GM19035 (cell line): Measurements from ENCODE around the gene BRAP.
"Not testable (repeated sequence)": the region's sequence is repeated elsewhere in the genome, so short reads cannot be mapped to it uniquely, and the experiment has no call there.

Experiments
- ATAC-seq: cut with Tn5 transposase; IDR thresholded peaks from one replicate; pipeline ENCODE4 v1.9.1; 2021; ENCODE audit not compliant: unreplicated experiment

The BRAP gene

GRCh38 chr12:111677186-111677585, 8.6 kb downstream of the BRAP start:
- ATAC-seq: no peak

- no peak for ATAC-seq
Measured at GRCh38 chr12:111673503-111673902, 12.3 kb downstream of the BRAP start.

GRCh38 chr12:111672822-111673381, 12.9 kb downstream of the BRAP start:
- no peak for ATAC-seq

GRCh38 chr12:111664961-111665865, 20.5 kb downstream of the BRAP start:
- no peak for ATAC-seq

GRCh38 chr12:111664499-111664898, 21.3 kb downstream of the BRAP start:
- ATAC-seq: no peak

GRCh38 chr12:111656016-111656415, 29.7 kb downstream of the BRAP start:
- no peak for ATAC-seq

- no peak for ATAC-seq
Measured at GRCh38 chr12:111655356-111655755, 30.4 kb downstream of the BRAP start.

GRCh38 chr12:111653596-111653995, 32.2 kb downstream of the BRAP start:
- no peak for ATAC-seq

GRCh38 chr12:111652530-111652929, 33.2 kb downstream of the BRAP start:
- not testable (repeated sequence) for ATAC-seq

- ATAC-seq: no peak
Measured at GRCh38 chr12:111650912-111651311, 34.8 kb downstream of the BRAP start.

- no peak for ATAC-seq
Measured at GRCh38 chr12:111645433-111645832, 40.3 kb downstream of the BRAP start.

- ATAC-seq: no peak
Measured at GRCh38 chr12:111643427-111643826, 42.3 kb downstream of the BRAP start.

- ATAC-seq: no peak
Measured at GRCh38 chr12:111642681-111643426, 42.9 kb downstream of the BRAP start.

- ATAC-seq: no peak
Measured at GRCh38 chr12:111640506-111640905, 45.2 kb downstream of the BRAP start.

- ATAC-seq: no peak
Measured at GRCh38 chr12:111638556-111638955, 47.2 kb downstream of the BRAP start.

GRCh38 chr12:111636209-111636945, 49.4 kb downstream of the BRAP start:
- ATAC-seq: no peak

GRCh38 chr12:111635524-111635923, 50.2 kb downstream of the BRAP start:
- no peak for ATAC-seq

GRCh38 chr12:111628505-111629260, 57.1 kb downstream of the BRAP start:
- ATAC-seq: no peak

- no peak for ATAC-seq
Measured at GRCh38 chr12:111626230-111626629, 59.5 kb downstream of the BRAP start.

GRCh38 chr12:111624540-111624939, 61.2 kb downstream of the BRAP start:
- no peak for ATAC-seq
